ENCODE measurements around the gene BLVRB. TPM values are rescaled to one million over a fixed set of nuclear protein-coding genes. Genes with fewer than 3 reads are reported as not detected.

The BLVRB gene
- total and polyA plus RNA-seq, 9 of the 15 experiments (the other 6 are each of a cell fraction or from before 2014, with no cell fraction given), result 81.1 to 749 (median 331) TPM

DNA sequence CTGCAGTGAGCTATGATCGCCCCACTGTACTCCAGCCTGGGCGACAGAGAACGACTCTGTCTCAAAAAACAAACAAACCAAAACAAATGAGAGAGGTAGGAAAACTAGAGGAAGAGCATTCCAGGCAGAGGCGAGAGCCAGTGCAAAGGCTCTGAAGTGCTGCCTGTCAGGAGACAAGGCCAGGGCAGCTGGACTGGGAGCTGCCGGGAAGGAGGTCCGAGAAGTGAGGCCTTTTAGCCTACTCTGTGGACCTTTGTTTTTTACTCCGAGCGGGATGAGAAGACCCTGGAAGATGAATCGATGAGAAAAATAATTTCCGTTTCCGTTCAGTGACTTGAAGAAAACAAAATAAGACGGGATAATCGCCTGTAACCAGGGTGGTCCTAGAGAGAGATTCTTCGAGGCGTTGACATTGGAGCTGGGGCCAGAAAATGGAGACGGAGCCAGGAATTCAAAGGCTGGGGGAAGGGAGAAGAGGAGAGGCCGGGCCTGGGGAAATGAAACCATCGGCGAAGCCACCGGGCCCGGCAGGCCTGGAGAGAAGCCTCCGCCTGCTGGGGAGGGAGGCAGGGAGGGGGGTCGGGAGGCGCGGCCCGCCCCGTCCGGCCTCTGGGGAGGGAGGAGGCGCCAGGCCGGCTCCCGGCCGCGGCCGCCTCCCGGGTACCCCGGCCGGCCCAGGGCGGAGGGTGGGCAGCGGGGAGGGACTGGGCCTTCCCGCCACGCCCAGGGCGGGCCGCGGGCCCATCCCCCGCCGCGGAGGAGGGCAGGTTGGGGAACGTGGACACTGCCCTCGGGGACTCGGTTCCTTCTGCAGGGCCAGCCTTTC is 31.9 kb downstream of the BLVRB start (continued):
- TF ChIP-seq, protein P1, sequence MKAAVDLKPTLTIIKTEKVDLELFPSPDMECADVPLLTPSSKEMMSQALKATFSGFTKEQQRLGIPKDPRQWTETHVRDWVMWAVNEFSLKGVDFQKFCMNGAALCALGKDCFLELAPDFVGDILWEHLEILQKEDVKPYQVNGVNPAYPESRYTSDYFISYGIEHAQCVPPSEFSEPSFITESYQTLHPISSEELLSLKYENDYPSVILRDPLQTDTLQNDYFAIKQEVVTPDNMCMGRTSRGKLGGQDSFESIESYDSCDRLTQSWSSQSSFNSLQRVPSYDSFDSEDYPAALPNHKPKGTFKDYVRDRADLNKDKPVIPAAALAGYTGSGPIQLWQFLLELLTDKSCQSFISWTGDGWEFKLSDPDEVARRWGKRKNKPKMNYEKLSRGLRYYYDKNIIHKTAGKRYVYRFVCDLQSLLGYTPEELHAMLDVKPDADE (conservative IDR thresholded peaks at IDR 0.05; ENCODE audit: control insufficient read depth, low read depth, low read length), result peak; percentile 77
- TF ChIP-seq, protein P2, sequence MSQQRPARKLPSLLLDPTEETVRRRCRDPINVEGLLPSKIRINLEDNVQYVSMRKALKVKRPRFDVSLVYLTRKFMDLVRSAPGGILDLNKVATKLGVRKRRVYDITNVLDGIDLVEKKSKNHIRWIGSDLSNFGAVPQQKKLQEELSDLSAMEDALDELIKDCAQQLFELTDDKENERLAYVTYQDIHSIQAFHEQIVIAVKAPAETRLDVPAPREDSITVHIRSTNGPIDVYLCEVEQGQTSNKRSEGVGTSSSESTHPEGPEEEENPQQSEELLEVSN (IDR thresholded peaks at IDR 0.05; ENCODE audit: borderline replicate concordance in 1 of 2, extremely low read depth in 1 of 2, insufficient read depth in 1 of 2, insufficient read length in 1 of 2, low read depth in 1 of 2, low read length in 1 of 2, poor library complexity in 1 of 2, severe bottlenecking in 1 of 2), result peak in 1 of 2 experiments; percentile 77
- TF ChIP-seq SMAD4 (CRISPR knock-in tag; conservative IDR thresholded peaks at IDR 0.05) (peak; percentile 82), BACH1 (tag; IDR thresholded peaks at IDR 0.05) (no peak), NFIC (IDR thresholded peaks at IDR 0.05) (peak; percentile 44), ATF4 (CRISPR knock-in tag; IDR thresholded peaks at IDR 0.05) (0 out of 2 replicates have a peak, but pooled peaks have one; percentile 21), NBN (IDR thresholded peaks at IDR 0.05; ENCODE audit: low read depth) (peak; percentile 21)
- TF ChIP-seq, protein P3, sequence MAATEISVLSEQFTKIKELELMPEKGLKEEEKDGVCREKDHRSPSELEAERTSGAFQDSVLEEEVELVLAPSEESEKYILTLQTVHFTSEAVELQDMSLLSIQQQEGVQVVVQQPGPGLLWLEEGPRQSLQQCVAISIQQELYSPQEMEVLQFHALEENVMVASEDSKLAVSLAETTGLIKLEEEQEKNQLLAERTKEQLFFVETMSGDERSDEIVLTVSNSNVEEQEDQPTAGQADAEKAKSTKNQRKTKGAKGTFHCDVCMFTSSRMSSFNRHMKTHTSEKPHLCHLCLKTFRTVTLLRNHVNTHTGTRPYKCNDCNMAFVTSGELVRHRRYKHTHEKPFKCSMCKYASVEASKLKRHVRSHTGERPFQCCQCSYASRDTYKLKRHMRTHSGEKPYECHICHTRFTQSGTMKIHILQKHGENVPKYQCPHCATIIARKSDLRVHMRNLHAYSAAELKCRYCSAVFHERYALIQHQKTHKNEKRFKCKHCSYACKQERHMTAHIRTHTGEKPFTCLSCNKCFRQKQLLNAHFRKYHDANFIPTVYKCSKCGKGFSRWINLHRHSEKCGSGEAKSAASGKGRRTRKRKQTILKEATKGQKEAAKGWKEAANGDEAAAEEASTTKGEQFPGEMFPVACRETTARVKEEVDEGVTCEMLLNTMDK (IDR thresholded peaks at IDR 0.05; ENCODE audit: borderline replicate concordance, insufficient read depth, low read depth, low read length, poor library complexity, severe bottlenecking), result no peak
- TF ChIP-seq, protein P4, sequence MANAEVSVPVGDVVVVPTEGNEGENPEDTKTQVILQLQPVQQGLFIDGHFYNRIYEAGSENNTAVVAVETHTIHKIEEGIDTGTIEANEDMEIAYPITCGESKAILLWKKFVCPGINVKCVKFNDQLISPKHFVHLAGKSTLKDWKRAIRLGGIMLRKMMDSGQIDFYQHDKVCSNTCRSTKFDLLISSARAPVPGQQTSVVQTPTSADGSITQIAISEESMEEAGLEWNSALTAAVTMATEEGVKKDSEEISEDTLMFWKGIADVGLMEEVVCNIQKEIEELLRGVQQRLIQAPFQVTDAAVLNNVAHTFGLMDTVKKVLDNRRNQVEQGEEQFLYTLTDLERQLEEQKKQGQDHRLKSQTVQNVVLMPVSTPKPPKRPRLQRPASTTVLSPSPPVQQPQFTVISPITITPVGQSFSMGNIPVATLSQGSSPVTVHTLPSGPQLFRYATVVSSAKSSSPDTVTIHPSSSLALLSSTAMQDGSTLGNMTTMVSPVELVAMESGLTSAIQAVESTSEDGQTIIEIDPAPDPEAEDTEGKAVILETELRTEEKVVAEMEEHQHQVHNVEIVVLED (CRISPR knock-in tag; IDR thresholded peaks at IDR 0.05), result 0 out of 2 replicates have a peak, but pooled peaks have one; percentile 5

Data from K562 (cell line).